ENCODE results near the gene GGCX.

DNA sequence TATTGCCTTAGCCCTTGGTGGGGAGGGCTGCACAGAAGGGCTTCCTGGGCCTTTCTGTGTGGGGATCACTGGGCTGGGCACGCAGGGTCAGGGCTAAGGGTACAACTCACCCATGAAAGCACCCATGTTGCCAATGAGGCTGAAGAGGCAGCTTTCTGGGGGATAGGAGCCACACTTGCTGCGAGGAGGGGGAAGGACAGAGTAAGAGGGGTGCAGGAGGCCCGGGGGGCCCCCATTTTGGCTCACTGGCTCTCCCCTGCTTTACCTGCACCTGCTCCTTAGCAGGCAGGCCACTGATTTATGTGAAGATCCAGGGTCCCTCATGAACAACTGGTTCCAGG is 38.9 kb upstream of the GGCX start:
- TF ChIP-seq, protein P1, sequence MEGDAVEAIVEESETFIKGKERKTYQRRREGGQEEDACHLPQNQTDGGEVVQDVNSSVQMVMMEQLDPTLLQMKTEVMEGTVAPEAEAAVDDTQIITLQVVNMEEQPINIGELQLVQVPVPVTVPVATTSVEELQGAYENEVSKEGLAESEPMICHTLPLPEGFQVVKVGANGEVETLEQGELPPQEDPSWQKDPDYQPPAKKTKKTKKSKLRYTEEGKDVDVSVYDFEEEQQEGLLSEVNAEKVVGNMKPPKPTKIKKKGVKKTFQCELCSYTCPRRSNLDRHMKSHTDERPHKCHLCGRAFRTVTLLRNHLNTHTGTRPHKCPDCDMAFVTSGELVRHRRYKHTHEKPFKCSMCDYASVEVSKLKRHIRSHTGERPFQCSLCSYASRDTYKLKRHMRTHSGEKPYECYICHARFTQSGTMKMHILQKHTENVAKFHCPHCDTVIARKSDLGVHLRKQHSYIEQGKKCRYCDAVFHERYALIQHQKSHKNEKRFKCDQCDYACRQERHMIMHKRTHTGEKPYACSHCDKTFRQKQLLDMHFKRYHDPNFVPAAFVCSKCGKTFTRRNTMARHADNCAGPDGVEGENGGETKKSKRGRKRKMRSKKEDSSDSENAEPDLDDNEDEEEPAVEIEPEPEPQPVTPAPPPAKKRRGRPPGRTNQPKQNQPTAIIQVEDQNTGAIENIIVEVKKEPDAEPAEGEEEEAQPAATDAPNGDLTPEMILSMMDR (tag by site-specific recombination; IDR thresholded peaks at IDR 0.05): no peak
- TF ChIP-seq, protein P2, sequence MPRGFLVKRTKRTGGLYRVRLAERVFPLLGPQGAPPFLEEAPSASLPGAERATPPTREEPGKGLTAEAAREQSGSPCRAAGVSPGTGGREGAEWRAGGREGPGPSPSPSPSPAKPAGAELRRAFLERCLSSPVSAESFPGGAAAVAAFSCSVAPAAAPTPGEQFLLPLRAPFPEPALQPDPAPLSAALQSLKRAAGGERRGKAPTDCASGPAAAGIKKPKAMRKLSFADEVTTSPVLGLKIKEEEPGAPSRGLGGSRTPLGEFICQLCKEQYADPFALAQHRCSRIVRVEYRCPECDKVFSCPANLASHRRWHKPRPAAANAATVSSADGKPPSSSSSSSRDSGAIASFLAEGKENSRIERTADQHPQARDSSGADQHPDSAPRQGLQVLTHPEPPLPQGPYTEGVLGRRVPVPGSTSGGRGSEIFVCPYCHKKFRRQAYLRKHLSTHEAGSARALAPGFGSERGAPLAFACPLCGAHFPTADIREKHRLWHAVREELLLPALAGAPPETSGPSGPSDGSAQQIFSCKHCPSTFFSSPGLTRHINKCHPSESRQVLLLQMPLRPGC (tag by site-specific recombination; IDR thresholded peaks at IDR 0.05): no peak
- TF ChIP-seq, protein P3, sequence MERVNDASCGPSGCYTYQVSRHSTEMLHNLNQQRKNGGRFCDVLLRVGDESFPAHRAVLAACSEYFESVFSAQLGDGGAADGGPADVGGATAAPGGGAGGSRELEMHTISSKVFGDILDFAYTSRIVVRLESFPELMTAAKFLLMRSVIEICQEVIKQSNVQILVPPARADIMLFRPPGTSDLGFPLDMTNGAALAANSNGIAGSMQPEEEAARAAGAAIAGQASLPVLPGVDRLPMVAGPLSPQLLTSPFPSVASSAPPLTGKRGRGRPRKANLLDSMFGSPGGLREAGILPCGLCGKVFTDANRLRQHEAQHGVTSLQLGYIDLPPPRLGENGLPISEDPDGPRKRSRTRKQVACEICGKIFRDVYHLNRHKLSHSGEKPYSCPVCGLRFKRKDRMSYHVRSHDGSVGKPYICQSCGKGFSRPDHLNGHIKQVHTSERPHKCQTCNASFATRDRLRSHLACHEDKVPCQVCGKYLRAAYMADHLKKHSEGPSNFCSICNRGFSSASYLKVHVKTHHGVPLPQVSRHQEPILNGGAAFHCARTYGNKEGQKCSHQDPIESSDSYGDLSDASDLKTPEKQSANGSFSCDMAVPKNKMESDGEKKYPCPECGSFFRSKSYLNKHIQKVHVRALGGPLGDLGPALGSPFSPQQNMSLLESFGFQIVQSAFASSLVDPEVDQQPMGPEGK (tag by site-specific recombination; IDR thresholded peaks at IDR 0.05): no peak
- TF ChIP-seq, protein P4, sequence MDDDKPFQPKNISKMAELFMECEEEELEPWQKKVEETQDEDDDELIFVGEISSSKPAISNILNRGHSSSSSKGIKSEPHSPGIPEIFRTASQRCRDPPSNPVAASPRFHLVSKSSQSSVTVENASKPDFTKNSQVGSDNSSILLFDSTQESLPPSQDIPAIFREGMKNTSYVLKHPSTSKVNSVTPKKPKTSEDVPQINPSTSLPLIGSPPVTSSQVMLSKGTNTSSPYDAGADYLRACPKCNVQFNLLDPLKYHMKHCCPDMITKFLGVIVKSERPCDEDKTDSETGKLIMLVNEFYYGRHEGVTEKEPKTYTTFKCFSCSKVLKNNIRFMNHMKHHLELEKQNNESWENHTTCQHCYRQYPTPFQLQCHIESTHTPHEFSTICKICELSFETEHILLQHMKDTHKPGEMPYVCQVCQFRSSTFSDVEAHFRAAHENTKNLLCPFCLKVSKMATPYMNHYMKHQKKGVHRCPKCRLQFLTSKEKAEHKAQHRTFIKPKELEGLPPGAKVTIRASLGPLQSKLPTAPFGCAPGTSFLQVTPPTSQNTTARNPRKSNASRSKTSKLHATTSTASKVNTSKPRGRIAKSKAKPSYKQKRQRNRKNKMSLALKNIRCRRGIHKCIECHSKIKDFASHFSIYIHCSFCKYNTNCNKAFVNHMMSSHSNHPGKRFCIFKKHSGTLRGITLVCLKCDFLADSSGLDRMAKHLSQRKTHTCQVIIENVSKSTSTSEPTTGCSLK (tag by site-specific recombination; IDR thresholded peaks at IDR 0.05): no peak
- TF ChIP-seq REST (tag by site-specific recombination; IDR thresholded peaks at IDR 0.05) (no peak), KLF7 (tag by site-specific recombination; IDR thresholded peaks at IDR 0.05; ENCODE audit: borderline replicate concordance) (no peak), ZNF302 (tag by site-specific recombination; IDR thresholded peaks at IDR 0.05; ENCODE audit: low read depth) (no peak)

All from HEK293 (cell line).